GM21825 (cell line): ENCODE results near the gene USO1.
"Not testable (repeated sequence)": the region's sequence is repeated elsewhere in the genome, so short reads cannot be mapped to it uniquely, and the experiment has no call there.

Experiments
- ATAC-seq: cut with Tn5 transposase; IDR thresholded peaks from one replicate; pipeline ENCODE4 v1.9.1; 2021; ENCODE audit warnings: mild to moderate bottlenecking, moderate library complexity; ENCODE audit not compliant: unreplicated experiment

USO1 gene

DNA sequence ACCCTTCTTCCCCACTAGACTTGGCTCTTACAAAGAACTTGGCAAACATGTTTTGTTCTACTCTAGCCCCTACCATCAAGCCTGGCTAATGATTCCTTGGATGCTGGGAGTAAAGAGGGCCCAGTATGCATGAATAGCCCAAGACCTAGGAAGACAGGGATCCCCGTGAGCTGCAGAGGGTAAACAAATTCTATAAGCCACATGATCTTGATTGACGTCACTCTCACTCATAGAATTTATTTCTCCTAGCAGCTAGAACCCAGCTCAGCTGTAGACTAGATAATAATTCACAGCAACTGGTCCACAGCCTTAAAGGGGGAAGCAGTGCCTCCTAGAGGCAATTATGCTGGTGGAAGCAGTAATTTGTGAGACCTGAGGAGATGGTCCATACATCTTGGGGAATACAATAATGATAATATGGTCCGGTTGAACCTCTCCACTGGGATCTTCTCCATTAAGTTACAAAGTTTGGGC is 16.1 kb upstream of the USO1 start:
- no peak for ATAC-seq

DNA sequence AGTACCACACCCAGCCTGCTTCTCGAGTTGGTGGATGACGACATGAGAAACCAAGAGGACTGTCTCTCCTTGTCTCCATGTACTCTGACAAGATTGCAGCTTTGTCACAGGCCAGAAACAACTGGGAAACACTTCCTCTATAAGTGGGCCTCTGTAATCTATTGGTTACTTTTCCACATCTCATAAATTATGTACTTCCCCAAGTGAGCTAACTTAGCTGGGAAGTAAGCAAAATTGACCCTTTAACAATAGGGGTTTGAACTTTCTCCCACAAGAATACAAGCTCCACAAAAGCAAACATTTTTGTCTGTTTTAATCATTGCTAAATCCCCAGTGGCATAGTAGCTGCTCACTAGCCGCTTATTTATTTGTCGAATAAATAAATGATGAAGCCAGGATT is 14.1 kb upstream of the USO1 start:
- no peak for ATAC-seq

DNA sequence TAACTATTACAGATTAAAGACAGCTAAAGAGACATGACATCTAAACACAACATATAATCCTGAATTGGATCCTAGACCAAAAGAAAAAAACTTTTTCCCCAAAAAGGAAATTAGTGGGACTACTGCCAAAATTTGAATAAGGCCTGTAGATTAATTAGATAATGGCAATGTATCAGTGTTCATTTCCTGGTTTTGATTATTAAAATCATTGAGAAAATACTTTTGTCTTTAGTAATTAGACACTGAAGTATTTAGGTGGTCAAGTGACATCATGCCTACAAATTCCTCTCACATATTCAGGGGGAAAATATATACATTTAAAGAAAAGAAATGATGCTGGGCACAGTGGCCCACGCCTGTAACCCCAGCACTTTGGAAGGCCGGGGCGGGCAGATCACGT is 10.4 kb upstream of the USO1 start:
- ATAC-seq, result no peak

DNA sequence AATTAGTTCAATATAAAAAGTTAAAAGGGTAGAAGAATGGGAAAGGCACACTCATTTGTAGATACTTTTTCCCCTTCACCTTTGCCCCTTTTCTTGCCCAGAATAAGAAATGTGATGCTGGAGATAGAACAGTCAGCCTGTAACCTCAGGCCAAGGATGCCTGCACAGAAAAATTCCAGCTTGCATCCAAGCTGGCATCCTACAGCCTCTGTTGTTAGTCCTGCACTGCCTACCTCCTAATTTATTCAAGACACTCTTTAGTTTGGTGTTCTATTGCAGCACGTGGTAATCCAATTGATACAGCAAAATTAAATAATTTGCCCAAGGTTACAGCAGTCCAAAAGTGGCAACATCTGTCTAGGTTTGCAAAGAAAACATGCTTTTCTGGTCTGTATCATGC is 9.7 kb upstream of the USO1 start:
- no peak for ATAC-seq

DNA sequence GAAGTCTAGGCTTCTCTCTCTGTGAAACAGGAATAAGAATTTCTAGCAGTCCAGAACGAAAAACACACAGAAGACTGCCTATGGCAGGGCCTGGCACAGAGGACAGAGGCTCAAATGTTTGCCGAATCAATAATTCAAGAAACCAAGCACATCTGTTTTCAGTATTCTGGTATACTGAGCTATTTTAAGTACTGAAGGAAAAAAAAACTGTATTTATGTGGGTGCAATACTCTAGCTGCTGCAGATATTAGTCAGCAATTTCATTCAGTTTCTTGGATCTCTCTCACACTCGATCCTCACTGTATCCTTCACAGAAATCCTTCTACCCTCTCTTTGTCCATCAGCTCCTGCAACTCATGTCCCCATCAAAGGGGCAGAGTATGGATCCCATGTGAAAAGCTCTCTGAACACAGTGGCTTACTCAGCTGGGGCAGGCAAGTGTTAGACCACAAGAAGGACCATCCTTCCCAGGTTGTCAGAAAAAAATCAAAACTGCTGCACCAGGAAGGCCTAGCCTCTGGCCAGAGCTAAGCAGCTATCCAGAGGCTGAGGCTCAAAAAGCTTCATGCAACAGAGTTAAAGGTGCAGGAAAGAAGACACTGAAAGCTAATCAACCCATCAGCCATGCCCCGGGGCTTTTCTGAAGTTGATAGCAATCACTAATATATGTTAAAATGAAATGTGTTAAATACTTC is 9.1 kb upstream of the USO1 start:
- ATAC-seq, result no peak

DNA sequence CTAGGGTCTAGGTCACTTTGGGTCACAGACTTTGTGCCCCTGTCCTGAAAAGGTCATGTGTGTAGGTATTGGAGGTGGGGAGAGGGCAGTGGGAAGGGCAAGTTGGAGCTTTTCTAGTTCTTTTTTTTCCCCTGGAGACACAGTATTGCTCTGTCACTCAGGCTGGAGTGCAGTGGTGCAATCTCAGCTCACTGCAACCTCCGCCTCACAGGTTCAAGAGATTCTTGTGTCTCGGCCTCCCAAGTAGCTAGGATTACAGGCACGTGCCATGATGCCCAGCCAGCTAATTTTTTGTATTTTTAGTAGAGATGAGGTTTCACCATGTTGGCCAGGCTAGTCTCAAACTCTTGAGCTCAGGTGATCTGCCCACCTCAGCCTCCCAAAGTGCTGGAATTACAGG is 8.3 kb upstream of the USO1 start:
- ATAC-seq, result not testable (repeated sequence)

DNA sequence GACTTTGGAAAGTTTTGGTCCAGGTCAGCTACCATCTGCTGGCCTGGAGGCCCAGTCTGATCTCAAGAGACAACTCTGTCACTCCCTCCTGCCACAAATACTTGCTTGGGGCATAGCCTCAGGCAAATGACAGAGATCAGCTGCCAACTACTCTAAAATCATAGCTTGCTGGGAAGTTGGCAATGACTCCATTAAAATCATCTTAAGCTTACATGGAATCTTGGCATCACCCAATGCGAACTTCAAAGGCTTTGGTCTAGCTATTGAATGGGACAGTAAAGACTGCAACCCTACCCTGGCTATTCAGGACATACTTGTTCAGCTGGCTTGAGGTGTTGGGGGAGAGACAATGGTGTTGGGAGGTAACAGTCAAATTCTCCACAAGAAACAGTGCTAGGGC is 7.0 kb upstream of the USO1 start:
- ATAC-seq, result no peak

DNA sequence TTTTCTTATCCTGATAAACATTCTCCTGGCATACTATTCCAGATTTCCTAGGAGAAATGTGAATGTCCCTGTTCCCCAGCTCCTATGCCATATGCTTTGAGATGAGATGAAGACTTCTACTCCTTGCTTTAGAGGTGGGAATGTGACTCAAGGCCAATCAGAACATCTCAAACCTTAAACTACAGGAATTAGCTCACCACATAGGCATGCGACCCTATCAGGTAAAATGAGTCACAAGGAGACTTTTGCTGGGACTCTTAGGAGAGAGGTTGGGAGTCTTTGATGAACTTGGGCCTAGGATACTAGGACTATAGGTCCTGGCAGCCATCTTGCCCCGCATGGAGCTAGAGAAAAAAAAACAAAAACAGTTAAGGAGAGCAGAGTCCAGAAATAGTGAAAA is 5.8 kb upstream of the USO1 start:
- ATAC-seq, result no peak

DNA sequence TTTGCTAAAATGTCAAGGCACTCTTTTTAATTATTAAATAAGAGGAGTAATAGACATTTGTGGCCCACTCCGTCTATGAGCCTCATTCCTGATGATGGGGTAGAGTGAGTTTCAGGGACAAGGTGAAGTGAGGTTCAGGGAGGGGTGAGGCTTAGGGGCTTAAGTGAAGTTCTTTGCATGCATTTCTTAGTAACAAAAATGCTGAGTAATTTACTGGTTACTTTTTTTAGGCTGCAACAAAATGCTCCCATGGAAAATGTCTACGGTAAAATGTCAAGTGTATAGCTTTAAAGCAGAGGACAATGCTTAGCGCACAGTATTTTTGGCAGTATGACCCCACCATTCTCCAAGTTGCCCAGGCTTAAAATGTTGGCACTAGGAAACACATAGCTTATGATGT is 2.0 kb upstream of the USO1 start:
- ATAC-seq, result no peak

DNA sequence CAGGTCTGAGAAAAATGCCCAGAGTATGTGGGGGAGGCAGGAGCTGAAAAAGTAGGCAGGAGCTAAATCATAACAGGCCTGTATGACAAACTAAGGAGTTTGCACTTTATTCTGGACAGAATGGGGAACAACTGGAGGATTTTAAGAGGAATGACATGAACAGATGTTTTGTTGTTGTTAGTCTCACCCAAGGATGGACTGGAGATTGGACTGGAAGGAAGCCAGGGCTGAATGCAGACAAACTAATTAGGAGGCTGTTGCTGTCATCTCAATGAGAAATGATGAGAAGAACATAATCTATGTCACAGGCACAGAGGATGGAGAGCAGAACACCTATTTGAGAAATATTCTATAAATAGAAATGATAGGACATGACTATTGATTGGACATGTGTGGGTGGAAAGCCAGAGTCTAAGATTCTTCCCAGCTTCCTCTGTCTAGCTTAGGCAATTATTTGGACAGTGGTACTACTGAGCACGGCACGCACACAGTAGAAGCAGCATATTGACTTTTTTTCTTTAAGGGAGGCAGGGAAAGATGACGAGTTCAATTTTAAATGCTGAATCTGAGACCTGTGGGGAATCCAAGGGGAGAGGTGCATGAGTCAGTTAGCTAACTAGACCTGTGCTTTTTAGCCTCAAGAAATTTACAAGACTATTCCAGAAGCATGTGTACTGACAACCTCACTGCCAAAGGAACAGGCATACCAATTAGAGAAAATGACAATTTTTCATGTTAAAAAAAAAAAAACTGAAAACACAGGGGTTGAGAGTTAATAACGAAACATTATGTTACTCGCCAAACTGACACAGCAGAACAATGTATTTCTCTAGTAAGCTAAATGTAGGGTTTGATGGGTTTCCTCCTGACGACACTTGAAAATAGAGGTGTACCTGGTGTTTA is 963 bp upstream of the USO1 start:
- no peak for ATAC-seq

DNA sequence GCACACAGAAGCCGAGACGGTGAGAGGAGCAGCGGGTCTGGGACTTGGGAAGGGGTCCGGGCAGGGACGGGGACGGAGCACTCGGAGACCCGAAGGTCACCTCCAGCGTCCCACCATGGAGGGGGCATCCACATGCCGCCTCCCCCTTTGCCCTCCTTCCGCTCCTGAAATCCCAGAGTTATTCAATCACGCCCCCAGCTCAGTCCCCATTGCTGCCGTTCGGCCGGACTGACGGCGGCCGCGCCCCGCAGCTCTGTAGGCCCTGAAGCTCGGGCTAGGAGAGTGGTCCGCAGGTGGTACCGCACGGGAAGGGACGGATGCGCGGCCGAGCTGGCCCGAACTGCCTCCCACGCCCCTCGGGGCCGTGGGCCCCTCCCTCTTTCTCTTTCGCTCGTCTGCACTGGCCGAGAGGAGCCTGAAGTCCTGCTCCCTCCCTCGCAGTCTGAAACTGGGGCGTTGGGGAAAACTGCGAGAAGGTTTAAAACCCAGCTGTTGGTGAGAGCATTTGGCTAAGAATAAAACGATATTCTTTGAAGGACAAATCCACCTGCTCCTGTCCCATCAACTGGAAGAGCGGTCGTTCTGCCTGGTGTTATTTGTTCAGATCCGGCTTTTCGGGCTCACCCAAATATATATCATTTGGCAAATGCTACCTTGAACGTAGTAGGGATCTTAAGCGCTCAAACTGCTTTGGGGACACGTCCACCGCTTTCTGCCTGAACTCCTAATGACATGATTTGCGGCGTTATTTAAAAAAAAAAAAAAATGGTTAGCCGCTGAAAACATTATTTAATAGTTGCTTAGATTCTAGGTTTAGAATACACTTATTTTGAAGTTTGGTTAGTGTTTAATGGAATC is 719 bp downstream of the USO1 start:
- ATAC-seq, result peak; percentile 49

DNA sequence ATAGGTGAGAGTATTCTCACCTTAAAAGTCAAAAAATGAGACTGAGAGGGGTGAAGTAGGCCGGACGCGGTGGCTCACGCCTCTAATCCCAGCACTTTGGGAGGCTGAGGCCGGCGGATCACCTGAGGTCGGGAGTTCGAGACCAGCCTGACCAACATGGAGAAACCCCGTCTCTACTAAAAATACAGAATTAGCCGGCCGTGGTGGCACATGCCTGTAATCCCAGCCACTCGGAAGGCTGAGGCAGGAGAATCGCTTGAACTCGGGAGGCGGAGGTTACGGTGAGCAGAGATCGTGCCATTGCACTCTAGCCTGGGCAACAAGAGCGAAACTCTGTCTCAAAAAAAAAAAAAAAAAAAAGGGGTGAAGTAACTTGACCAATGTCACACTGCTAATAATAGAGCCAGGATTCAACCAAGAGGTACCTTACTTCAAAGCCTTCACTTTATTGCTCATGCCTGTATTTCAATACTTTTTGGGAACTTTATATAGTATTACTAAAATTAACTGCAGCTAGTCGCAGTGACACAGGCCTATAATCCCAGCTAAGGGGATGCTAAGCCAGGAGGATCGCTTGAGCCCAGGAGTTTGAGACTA is 1.7 kb downstream of the USO1 start:
- ATAC-seq, result not testable (repeated sequence)

DNA sequence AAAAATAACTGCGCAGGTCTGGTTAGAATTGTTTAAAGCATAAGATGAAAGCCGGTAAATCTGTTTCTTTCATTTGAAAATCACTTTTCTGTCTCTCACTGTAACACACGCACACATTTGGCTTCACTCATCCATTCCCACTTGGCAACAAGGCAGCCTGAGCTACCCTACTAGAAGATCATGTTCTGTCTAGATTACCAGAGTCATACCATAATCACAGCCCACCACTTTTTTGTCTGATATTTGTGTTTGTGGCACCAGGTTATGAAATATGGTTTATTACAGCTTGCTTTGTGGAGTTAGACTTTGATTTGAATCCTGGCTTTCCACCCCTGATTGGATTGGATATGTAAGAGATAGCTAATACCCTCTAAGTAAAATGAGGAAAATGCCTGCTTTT is 2.2 kb downstream of the USO1 start:
- no peak for ATAC-seq

DNA sequence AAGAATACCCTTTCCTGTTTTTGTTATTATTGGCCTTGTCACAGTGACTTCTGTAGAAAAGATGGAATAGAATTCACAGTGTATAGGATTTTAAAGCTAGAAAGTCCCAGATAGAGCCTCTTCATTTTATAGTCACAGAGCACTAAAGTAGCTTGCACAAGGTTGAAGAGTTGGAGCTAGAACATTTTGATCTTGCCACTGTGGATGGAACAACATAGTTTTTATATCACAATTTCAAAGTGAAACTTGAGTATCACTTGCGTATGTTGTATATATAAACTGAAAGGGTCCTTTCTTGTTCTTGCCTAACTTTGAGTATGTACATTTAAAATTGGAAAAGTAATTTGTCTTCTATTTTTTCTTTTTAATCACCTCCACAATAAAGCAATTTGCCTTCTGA is 2.7 kb downstream of the USO1 start:
- no peak for ATAC-seq

DNA sequence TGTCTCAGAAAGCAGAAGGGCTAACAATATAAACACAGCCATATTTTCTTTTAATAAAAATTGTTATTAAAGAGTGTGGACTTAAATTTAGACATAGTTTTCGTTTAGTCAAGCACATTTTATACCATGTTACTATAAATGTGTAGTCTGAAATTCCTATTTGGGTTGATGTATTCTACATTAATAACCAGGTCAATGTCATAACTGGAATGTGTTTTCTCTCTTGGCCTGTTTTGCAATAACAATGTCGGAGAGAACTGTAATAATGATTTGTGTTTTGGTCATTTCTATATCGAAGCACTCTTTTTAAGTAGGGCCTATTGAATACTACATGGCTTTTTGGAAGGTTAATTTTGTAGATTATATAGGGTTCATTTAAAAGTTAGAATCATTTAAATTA is 5.5 kb downstream of the USO1 start:
- no peak for ATAC-seq

DNA sequence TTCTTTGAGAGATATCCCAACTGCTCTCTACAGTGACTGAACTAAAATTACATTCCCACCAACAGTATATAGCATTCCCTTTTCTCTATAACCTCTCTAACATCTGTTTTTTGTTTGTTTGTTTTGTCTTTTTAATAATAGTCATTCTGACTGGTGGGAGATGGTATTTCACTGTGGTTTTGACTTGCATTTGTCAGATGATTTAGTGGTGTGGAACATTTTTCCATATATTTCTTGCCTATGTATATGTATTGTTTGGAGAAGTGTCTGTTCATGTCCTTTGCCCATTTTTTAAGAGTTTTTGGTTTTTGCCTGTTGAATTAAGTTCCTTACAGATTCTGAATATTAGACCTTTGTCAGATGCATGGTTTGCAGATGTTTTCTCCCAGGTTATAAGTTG is 9.0 kb downstream of the USO1 start:
- ATAC-seq, result no peak

DNA sequence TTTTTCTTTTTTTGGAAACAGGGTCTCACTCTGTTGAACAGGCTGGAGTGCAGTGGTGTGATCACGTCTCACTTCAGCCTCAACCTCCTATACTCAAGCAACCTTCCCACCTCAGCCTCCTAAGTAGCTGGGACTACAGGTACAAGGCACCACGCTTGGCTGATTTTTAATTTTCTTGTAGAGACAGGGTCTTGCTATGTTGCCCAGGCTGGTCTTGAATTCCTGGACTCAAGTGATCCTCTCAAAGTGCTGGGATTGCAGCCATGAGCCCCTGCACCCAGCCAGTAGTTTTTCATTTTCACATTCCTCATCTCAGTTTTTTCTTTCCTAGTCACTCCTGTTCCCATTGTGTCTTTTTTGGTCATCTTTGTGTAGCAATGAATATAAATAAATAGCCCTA is 11.1 kb downstream of the USO1 start:
- ATAC-seq, result no peak

DNA sequence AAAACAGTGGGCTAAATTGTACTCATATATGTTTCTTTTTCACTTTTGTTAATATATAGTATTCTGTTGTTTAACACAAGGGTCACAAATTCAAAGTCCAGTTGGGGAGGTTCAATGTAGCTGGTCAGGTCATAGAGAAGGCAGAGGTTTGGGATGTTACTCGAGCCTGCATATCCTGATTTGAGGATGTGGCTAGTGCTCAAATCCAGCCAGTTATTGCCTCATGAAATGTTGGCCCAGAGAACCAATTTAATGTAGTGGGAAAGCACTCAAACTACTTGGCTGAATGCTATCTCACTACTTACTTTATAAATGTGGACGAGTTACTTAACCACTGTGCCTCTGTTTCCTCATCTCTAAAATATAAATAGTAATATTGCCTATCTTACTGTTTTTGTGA is 12.5 kb downstream of the USO1 start:
- ATAC-seq, result no peak

DNA sequence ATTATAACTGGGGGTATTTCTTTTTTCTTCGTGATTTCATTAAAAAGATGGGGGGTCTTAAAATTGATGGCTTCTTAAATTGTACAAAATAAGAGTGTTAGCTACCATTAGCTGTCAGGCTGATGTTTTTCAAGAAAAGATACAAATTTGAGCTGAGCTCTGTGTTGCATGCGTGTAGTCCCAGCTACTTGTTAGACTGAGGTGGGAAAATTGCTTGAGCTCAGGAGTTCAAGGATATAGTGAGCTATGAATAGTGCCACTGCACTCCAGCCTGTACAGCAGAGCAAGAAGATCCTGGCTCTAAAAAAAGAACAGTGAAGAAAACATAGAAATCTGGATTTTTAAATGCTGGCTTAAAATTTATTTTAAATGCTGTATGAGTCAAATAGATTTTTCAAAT is 13.0 kb downstream of the USO1 start:
- ATAC-seq, result no peak

DNA sequence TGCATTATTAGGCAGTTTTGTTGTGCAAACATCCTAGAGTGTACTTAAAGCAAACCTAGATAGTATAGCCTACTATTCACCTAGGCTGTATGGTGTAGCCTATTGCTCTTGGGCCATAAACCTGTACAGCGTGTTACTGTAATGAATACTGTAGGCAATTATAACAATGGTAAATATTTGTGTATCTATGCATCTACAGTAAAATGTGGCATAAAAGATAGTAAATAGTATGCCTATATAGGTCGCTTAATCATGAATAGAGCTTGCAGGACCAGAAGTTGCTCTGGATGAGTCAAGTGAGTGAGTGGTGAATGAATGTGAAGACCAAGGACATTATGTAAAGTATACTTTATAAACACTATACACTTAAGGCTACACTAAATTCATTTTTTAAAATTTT is 16.6 kb downstream of the USO1 start:
- no peak for ATAC-seq

DNA sequence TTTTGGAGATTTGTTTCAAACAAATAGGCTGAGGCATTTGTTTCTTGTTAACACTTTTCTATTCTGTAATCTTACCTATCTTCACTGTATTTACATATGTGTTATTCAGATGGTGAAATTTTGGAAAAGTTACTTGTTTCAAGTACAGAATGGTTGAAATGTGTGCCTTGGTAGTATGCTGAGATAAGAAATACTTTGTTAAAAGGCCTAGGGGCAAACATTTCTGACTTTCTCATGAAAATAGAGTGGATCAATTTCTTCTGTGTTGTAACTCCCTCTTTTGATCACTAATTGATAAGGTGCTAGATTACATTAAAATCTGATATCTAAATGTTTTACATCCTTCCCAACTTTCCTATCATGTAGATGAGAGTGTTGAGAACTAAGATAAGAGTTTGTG is 18.1 kb downstream of the USO1 start:
- no peak for ATAC-seq
